Islet of Langerhans (tissue), 1 donor: ENCODE results near the gene MRFAP1L1.

Experiments used
- FAIRE-seq: peaks from one replicate; lab custom pipeline; 2011; peaks lifted over from hg19 to GRCh38; lab: Jason Lieb, UNC

Gene MRFAP1L1

GRCh38 chr4:6715704-6716017 lies 6.0 kb upstream of the MRFAP1L1 start:
- FAIRE-seq = peak; percentile 27

- FAIRE-seq = no peak
Measured at GRCh38 chr4:6714954-6715353, 5.3 kb upstream of the MRFAP1L1 start.

- FAIRE-seq = no peak
Measured at GRCh38 chr4:6710996-6711395, 1.3 kb upstream of the MRFAP1L1 start.

- FAIRE-seq = no peak
Measured at GRCh38 chr4:6710282-6710681, 617 bp upstream of the MRFAP1L1 start.

GRCh38 chr4:6706173-6706572 lies 3.5 kb downstream of the MRFAP1L1 start:
- FAIRE-seq = no peak

- FAIRE-seq = no peak
Measured at GRCh38 chr4:6705646-6706045, 4.0 kb downstream of the MRFAP1L1 start.

- FAIRE-seq = no peak
Measured at GRCh38 chr4:6703786-6704185, 5.9 kb downstream of the MRFAP1L1 start.

- FAIRE-seq = no peak
Measured at GRCh38 chr4:6702761-6703160, 6.9 kb downstream of the MRFAP1L1 start.

- no peak for FAIRE-seq
Measured at GRCh38 chr4:6701371-6701770, 8.3 kb downstream of the MRFAP1L1 start.

- no peak for FAIRE-seq
Measured at GRCh38 chr4:6699903-6700302, 9.8 kb downstream of the MRFAP1L1 start.

GRCh38 chr4:6699388-6699787 lies 10.3 kb downstream of the MRFAP1L1 start:
- FAIRE-seq = no peak

- FAIRE-seq = no peak
Measured at GRCh38 chr4:6697131-6697530, 12.5 kb downstream of the MRFAP1L1 start.

- FAIRE-seq = no peak
Measured at GRCh38 chr4:6696611-6697010, 13.1 kb downstream of the MRFAP1L1 start.

GRCh38 chr4:6695660-6696610 lies 13.7 kb downstream of the MRFAP1L1 start:
- FAIRE-seq = no peak

GRCh38 chr4:6694177-6694901 lies 15.3 kb downstream of the MRFAP1L1 start:
- no peak for FAIRE-seq

GRCh38 chr4:6693231-6694176 lies 16.2 kb downstream of the MRFAP1L1 start, which contains the start of gene S100P:
Gene S100P (plus strand): TSS chr4:6693878. CDS start chr4:6693933, 55 bp downstream.
- no peak for FAIRE-seq

- FAIRE-seq = no peak
Measured at GRCh38 chr4:6692806-6693205, 16.9 kb downstream of the MRFAP1L1 start.

- FAIRE-seq = no peak
Measured at GRCh38 chr4:6692379-6692778, 17.3 kb downstream of the MRFAP1L1 start.

GRCh38 chr4:6689506-6689960 lies 20.1 kb downstream of the MRFAP1L1 start:
- no peak for FAIRE-seq

GRCh38 chr4:6688879-6689505 lies 20.7 kb downstream of the MRFAP1L1 start:
- FAIRE-seq = no peak
